Kidney epithelial cell (primary cell): ENCODE results near the gene CACNB1. TPM values are rescaled to one million over a fixed set of nuclear protein-coding genes. Genes with fewer than 3 reads are reported as not detected.

Experiments used
- DNase-seq: peaks from one replicate; pipeline ENCODE4 v3.0.0-alpha.2; 2010; ENCODE audit warnings: low read depth
- H3K27me3 ChIP-seq: 2 replicates; pipeline ENCODE4 v1.6.0; 2011; ENCODE audit warnings: low read length; ENCODE audit not compliant: control insufficient read depth, insufficient read depth
- H3K36me3 ChIP-seq: 2 replicates; pipeline ENCODE4 v1.5.1; 2011; ENCODE audit warnings: low read length; ENCODE audit not compliant: control insufficient read depth, insufficient read depth
- H3K4me3 ChIP-seq: 2 replicates; pipeline ENCODE4 v1.5.1; 2011; ENCODE audit warnings: low read depth, mild to moderate bottlenecking, control low read depth, low read length
- CTCF ChIP-seq: IDR thresholded peaks from 2 replicates; pipeline ENCODE4 v1.5.1; 2011; ENCODE audit warnings: mild to moderate bottlenecking, moderate library complexity, low read length, control low read depth, inconsistent platforms; ENCODE audit not compliant: insufficient read depth, poor library complexity, severe bottlenecking
- total RNA-seq: library from RNA; depleted of rRNA; stranded (reverse); fragments of >200 nt; gene quantifications from 2 replicates; pipeline ENCODE4 v1.2.3, GENCODE V29; 2015

CACNB1 gene
- total RNA-seq, 1 donor from 2014 or later: 6.0 TPM

GRCh38 chr17:39141915-39142664 is 55.4 kb downstream of the CACNB1 start:
- Histone ChIP-seq H3K27me3 (no peaks in the 10 kb centered on the region), H3K36me3 (no peaks in the 10 kb centered on the region), H3K4me3 (no peak overlapping the region)
- DNase-seq: no peak
- TF ChIP-seq CTCF: no peak

DNA sequence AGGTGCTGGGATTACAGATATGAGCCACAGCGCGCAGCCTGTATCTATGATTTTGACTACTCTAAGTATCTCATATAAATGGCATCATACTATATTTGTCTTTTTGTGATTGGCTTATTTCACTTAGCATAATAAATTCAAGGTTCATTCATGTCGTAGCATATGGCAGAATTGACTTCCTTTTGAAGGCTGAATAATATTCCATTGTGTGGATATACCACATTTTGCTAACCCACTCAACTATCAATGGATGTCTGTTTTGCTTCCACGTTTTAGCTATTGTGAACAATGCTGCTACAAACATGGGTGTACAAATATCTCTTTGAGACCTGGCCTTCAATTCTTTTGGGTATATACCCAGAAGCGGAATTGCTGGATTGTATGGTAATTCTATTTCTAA is 56.2 kb downstream of the CACNB1 start:
- H3K4me3 ChIP-seq: no peak overlapping the region
- TF ChIP-seq CTCF: no peak
- H3K36me3 ChIP-seq: no peaks in the 10 kb centered on the region
- DNase-seq: no peak
- no peaks in the 10 kb centered on the region for H3K27me3 ChIP-seq

GRCh38 chr17:39139561-39139960 is 57.9 kb downstream of the CACNB1 start:
- no peaks in the 10 kb centered on the region for H3K36me3 ChIP-seq
- DNase-seq: no peak
- H3K27me3 ChIP-seq: no peaks in the 10 kb centered on the region
- no peak for TF ChIP-seq CTCF
- no peak overlapping the region for H3K4me3 ChIP-seq

- TF ChIP-seq CTCF: no peak
- DNase-seq: no peak
- Histone ChIP-seq H3K4me3 (no peak overlapping the region), H3K36me3 (no peaks in the 10 kb centered on the region), H3K27me3 (no peaks in the 10 kb centered on the region)
Observed at GRCh38 chr17:39139161-39139511, 58.3 kb downstream of the CACNB1 start.

GRCh38 chr17:39138431-39139160 is 58.9 kb downstream of the CACNB1 start:
- no peak overlapping the region for H3K4me3 ChIP-seq
- H3K36me3 ChIP-seq: no peaks in the 10 kb centered on the region
- no peak for DNase-seq

More at GRCh38 chr17:39138431-39139160, 58.9 kb downstream of the CACNB1 start:
- TF ChIP-seq CTCF: no peak
- no peaks in the 10 kb centered on the region for H3K27me3 ChIP-seq
